GM18511 (cell line): ENCODE measurements around the gene FSTL4.

Experiments
- ATAC-seq: cut with Tn5 transposase; IDR thresholded peaks from one replicate; pipeline ENCODE4 v1.9.1; 2021; ENCODE audit warnings: mild to moderate bottlenecking, moderate library complexity; ENCODE audit not compliant: unreplicated experiment

Gene FSTL4

DNA sequence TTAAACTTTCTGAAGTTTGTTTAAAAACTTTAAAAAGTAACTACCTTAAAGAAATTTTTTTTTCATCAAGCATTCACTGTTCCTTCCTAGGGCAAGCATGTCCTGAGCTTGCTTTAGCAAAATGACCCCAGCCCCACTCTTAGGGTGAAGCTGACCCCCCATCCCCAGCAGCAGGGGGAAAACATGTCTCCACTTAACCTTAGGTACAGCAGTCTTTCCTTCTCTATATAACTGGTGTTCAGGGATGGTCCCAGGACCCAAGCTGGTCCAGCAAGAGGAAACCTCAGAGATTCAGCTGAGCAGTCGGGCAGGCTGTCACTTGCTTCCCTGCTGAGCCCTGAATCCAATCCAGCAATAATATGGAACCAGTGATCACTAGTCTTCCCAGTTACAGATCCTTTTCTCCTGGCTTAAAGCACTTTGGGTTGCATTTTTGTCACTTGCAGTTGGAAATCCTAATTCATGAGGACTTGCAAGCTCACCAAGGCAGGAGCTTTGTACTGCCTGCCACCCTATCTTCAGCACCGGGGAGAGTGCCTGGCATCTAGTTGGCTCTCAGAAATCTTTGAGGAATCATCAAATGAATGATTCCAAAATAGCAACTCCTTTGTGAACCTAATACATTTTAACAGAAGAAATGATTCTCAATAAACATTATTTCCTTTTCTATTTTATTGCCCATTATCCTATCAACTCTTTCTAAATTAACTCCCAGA, 91.2 kb downstream of the FSTL4 start:
- ATAC-seq: no peak

DNA sequence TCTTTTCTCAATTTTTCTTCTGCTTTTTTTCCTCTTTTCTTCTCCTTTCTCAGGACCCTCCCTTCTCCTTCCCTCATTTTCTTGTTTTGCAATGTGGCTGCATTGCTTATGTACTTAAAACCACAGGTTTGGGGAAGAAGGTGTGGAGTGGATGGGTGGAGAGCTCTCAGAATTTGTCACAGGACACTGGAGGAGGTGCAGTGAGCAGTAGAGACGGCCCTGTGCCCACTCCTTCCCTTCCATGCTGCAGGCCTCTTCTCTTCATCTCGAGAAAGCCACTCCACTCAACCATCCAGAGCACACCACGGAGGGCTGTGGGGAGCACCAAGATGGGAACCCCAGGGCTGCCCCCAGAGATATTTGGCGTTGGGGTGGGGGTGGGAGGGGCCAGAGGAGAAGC, 92.3 kb downstream of the FSTL4 start:
- no peak for ATAC-seq

DNA sequence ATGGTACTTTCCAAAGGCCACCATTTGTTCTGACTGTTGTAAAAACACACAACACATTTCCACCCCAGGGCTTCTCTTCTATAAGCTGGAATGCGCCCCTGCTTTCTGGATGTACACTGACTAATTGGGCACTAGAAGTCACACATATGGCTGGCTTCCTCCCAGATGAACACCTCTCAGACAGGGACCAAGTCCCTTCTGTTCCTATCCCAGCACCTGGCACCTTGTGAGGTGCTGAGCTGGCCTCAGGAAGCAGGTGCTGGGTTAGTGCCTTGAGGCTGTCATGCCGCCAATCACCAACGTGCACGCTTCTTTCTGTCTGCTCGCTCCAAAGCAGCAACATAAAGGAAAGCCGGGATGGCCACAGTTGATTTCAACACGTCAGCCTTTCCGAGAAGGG, 93.2 kb downstream of the FSTL4 start:
- no peak for ATAC-seq

DNA sequence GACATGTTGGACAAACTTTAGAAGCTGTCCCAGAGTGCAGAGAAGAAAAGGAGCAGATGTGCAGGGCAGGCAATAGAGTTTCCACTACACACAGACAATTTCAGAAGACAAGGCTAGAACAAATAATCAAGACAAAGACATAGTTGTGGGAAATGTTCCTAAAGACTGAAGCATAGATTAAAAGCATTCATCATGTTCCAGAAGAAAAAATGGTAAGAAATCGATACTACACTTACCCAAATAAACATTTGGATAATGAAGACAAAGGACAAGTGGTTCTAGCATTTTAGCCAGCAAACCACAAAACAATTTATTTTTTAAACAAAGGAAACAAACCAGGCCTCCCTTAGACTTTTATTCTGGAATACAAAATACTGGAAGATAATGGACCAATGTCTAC, 97.9 kb downstream of the FSTL4 start:
- no peak for ATAC-seq

- no peak for ATAC-seq
These were observed 99.4 kb downstream of the FSTL4 start for GRCh38 chr5:133512896-133513295.

DNA sequence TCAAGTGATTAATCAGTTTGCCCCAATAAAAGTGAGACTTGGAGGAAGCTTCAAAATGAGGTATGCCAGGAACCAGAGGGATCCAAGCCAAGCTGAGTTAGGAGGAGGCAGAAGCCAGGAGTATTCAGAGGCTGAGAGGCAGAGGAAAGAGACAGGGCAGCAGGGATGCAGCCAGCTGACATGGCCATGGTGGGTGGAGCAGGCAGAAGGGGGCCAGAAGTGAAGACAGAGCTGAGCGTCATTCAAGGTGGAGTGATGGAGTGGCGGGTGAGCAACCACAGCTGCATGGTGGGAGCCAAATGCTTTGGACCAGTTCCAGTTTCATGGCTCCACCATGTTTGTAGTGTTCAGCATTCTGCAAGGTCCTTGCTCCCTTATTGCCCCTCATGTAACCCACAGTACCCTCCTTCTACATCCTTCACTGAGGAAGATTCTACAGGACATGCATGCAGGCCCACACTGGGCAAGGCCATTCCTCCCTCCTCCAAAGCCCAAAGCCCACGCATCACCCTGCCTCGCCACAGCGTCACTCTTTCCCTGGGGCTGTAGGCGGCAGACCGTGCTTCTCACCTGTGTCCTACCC, 100.6 kb downstream of the FSTL4 start:
- no peak for ATAC-seq

- no peak for ATAC-seq
These were observed 101.6 kb downstream of the FSTL4 start for GRCh38 chr5:133510634-133511262.

GRCh38 chr5:133509742-133510079, 102.6 kb downstream of the FSTL4 start:
- ATAC-seq: no peak

DNA sequence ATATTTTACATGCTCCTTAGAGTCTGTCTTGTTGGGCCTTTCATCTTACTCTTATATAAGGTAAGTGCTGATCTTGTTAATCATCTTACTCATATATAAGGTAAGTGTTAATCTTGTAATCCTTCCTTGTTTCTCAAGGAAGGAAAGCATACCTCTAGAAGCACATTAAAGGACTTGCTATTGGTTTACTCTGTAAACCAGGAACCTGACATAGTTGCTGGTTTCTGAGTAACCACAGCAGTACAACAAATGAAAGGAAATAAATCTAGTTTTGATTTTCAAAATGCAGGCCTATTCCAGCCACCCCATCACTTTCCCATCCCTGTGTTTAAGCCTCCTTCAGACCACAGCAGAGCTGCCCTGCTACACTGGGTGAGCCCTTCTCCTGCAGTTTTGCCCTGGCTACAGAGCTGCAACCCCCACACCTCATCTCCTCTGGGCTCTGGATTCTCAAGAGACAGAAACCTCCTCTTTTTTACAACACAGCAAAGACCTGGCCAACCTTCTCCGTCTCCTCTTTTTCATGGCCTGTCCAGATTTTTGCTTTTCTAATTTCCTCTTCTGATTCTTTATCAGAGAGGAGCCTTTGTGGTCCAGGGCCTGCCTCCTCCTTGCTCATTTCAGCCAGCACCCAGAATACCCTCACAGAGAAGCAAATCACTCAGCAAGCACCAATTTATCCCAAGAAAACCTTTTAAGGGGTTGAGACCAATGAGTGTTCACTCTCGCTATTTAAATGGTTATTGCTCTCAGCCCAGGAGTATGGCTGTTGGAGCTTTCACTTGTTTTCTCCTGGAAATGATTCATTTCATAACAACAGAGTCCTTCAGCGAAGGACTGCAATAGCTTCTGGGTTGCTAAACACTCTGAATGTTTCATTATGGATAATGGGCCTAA, 103.2 kb downstream of the FSTL4 start:
- no peak for ATAC-seq

- ATAC-seq: no peak
These were observed 104.0 kb downstream of the FSTL4 start for GRCh38 chr5:133508331-133508730.

DNA sequence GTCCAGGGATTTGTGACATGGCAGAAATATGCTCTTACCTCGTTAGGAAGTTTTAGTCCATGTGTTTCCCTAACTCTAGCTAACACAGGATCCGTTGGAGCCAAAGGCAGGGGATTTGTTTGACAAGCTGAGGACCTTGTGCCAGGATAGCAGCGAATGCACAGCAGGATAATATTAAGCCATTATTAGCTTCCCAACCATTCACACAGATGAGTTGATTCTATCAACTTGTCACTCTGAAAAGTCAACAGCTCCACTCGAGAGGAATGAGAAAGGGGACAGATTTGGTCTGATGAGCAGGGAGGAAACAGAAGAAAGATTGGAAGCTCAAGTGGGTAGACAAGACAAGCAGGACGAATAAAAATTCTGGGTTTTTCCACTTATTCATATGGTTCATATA, 106.2 kb downstream of the FSTL4 start:
- no peak for ATAC-seq

DNA sequence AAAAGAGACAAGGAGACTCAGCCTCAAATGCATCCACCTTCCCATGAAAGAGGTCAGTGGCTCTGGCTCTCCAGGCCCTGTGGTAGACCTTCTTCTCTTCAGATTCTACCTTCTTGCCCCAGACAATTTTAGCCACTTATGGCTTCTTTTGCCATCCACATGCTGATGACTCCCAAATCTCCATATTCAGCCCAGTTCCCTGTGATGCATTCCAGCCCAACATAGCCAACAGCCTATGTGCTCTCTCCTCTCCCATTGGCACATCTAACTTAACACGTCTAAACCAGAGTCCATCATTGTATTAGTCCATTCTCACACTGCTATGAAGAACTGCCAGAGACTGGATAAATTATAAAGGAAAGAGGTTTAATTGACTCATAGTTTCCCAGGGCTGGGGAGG, 108.8 kb downstream of the FSTL4 start:
- no peak for ATAC-seq

- ATAC-seq: no peak
These were observed 112.4 kb downstream of the FSTL4 start for GRCh38 chr5:133499895-133500294.

DNA sequence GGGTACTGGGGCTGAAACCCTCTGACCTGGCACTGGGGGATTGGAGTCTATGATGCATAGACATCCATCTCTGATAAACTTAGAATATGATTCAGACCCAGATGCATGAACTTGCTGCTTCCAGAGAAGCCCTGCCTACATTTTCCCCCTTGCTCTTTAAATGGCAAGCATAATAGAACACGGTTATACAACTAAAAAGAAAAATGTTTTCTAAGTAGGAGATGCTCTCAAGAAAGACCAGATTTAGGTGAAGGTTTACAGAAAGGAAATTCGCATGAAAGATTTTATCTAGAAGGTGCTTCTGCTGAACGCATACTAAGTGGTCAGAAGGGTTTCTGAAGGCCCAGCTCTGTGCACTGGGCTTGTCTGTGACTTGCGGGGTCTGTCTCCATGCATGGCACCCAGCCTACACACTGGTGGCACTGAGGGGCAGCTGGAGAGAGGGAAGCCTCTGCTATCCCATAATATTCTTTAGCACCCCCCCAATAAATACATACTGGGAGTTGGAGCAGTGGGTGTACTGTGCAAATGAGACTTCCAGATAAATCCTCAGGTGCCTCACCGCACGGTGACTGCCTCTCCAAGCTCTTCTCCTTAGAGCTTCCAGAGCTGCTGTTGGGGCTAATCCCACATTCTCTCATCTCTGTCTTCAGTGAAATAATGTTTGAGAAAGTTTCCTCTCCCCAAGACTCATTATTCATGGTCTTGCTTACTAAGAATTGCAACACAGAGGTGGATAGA, 114.6 kb downstream of the FSTL4 start:
- ATAC-seq: no peak

- ATAC-seq: no peak
These were observed 115.7 kb downstream of the FSTL4 start for GRCh38 chr5:133496631-133497030.

DNA sequence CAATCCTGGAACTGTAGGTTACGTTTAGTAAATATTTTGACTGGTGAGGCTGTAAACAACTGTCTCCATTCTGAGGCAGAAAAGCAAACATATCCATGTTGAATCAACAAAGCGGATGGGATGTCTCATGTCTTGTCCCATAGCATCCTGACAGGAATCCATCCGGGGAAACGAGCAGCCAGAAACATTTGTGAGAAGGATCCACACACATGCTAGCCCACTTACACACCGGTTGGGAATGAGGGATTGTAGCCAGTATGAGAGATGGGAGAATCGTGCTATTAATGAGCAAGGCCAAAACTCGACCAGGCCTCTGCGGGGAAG, 117.5 kb downstream of the FSTL4 start:
- ATAC-seq: no peak

GRCh38 chr5:133494232-133494922, 118.0 kb downstream of the FSTL4 start:
- no peak for ATAC-seq

GRCh38 chr5:133489632-133490031, 122.7 kb downstream of the FSTL4 start:
- no peak for ATAC-seq

DNA sequence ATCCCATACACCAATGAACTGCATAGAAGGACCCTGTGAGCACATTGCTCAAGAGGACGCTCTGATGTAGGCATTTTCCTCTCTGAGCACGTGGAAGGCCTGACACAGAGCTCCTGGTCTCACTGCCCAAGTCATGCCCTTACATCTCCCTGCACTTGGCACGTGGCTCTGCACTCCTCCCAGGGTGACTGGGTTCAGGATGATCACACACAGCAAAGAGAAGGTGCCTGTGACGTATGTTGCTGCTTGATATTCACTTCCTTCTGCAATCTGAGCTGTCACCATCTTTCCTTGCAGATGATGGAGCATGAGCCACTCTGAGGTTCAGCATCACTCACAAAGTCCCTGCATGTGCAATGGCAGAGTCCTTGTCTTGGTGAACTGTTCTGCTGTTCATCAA, 125.2 kb downstream of the FSTL4 start:
- no peak for ATAC-seq

GRCh38 chr5:133485468-133485867, 126.9 kb downstream of the FSTL4 start:
- no peak for ATAC-seq
